ENCODE measurements around the gene SALL4. TPM values are rescaled to one million over a fixed set of nuclear protein-coding genes. Genes with fewer than 3 reads are reported as not detected.

SALL4 gene
- total RNA-seq, 1 donor from 2014 or later = not detected

DNA sequence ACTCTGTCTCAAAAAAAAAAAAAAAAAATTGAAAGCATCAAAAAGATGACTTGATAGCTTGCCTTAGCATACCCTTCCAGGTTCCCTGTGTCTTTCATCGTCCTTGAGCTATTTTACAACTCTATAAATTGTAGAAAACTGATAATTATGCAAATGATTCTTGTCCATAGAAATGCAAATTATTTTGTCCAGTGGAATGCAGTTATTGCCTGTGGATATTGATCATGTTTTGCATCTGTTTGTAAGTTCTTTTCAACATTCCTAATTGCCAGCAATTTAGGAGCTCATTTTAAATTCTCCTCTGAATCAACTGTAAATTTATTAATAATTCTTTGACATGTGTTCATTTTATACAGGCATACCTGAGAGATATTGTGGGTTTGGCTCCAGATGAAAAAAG lies 27.1 kb downstream of the SALL4 start:
- no peak for DNase-seq (ENCODE audit: extremely low spot score in 2 of 2)
- no peak overlapping the region for H3K27ac ChIP-seq
- TF ChIP-seq POLR2A (IDR thresholded peaks at IDR 0.05) (no peak), POLR2AphosphoS5 (IDR thresholded peaks at IDR 0.05; ENCODE audit: insufficient read depth in 1 of 2, low read depth in 1 of 2) (no peak)
- TF ChIP-seq, protein P1, sequence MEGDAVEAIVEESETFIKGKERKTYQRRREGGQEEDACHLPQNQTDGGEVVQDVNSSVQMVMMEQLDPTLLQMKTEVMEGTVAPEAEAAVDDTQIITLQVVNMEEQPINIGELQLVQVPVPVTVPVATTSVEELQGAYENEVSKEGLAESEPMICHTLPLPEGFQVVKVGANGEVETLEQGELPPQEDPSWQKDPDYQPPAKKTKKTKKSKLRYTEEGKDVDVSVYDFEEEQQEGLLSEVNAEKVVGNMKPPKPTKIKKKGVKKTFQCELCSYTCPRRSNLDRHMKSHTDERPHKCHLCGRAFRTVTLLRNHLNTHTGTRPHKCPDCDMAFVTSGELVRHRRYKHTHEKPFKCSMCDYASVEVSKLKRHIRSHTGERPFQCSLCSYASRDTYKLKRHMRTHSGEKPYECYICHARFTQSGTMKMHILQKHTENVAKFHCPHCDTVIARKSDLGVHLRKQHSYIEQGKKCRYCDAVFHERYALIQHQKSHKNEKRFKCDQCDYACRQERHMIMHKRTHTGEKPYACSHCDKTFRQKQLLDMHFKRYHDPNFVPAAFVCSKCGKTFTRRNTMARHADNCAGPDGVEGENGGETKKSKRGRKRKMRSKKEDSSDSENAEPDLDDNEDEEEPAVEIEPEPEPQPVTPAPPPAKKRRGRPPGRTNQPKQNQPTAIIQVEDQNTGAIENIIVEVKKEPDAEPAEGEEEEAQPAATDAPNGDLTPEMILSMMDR (IDR thresholded peaks at IDR 0.05) = no peak
- no peak overlapping the region for H3K4me3 ChIP-seq
- no peaks in the 10 kb centered on the region for H3K27me3 ChIP-seq
- intact Hi-C loops (cut with DNase I) = no loop called here
- no peaks in the 10 kb centered on the region for H3K4me1 ChIP-seq
- H3K36me3 ChIP-seq = no peaks in the 10 kb centered on the region
- no peaks in the 10 kb centered on the region for H3K9me3 ChIP-seq

DNA sequence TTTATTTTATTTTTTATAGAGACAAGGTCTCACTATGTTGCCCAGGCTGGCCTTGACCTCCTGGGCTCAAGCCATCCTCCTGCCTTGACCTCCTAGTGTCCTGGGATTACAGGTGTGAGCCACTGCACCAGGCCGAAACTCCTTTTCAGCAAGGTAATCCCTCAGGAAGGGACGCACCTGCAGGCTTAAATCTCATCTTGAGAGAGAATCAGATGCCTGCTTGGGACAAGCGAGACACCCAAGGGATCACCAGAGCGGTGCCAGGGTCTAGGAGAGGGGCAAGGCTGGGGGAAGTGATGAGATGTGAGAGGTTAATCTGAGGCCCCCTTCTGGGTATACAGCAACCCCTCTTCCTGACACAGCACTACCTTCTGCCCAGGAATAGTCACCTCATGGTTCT lies 30.1 kb downstream of the SALL4 start:
- Histone ChIP-seq H3K9me3 (no peaks in the 10 kb centered on the region), H3K27ac (no peak overlapping the region), H3K4me1 (peaks cover 5% of the 10 kb centered on the region), H3K27me3 (no peaks in the 10 kb centered on the region), H3K36me3 (no peaks in the 10 kb centered on the region), H3K4me3 (no peak overlapping the region)
- TF ChIP-seq, protein P1 (IDR thresholded peaks at IDR 0.05) = no peak
- no peak for TF ChIP-seq POLR2A (IDR thresholded peaks at IDR 0.05)
- no peak for TF ChIP-seq POLR2AphosphoS5 (IDR thresholded peaks at IDR 0.05; ENCODE audit: insufficient read depth in 1 of 2, low read depth in 1 of 2)
- DNase-seq (ENCODE audit: extremely low spot score in 2 of 2) = no peak
- intact Hi-C loops (cut with DNase I) = no loop called here

DNA sequence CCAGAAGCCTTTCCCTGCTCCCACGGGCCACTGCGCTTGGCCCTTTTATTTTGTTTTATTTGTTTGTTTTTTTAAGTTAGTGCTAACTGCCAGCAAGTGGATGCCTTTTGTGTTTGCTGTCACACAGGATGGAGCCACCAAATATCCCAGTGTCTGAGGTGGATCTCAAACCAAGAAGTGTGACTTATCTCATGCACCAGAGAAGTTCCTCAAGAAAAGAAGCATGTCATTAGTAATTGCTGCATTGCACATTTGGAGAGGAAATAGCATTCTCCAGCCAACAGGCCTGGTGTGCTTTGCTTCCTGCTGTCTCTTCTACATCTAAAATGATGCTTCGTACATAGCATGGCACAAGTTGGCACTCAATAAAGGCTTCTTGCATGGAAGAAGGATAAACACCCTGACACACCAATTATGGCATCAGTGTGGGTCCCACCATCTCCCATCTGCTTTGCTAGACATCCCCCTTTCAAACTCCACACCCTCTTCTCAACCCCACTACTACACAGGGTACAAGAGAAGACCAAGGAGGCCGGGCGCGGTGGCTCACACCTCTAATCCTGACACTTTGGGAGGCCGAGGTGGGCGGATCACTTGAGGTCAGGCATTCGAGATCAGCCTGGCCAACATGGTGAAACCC lies 32.2 kb downstream of the SALL4 start:
- TF ChIP-seq POLR2AphosphoS5 (IDR thresholded peaks at IDR 0.05; ENCODE audit: insufficient read depth in 1 of 2, low read depth in 1 of 2) = no peak
- no peak for TF ChIP-seq POLR2A (IDR thresholded peaks at IDR 0.05)
- TF ChIP-seq, protein P1 (IDR thresholded peaks at IDR 0.05) = no peak
- no peak for DNase-seq (ENCODE audit: extremely low spot score in 2 of 2)
- H3K27ac ChIP-seq = no peak overlapping the region
- intact Hi-C loops (cut with DNase I) = loop anchor here (10.0 kb wide), 1 partner anchor 125 kb away; no protein-coding TSS in a partner anchor
- H3K27me3 ChIP-seq = no peaks in the 10 kb centered on the region
- H3K4me1 ChIP-seq = peaks cover 13% of the 10 kb centered on the region
- no peak overlapping the region for H3K4me3 ChIP-seq
- no peaks in the 10 kb centered on the region for H3K36me3 ChIP-seq
- H3K9me3 ChIP-seq = no peaks in the 10 kb centered on the region

DNA sequence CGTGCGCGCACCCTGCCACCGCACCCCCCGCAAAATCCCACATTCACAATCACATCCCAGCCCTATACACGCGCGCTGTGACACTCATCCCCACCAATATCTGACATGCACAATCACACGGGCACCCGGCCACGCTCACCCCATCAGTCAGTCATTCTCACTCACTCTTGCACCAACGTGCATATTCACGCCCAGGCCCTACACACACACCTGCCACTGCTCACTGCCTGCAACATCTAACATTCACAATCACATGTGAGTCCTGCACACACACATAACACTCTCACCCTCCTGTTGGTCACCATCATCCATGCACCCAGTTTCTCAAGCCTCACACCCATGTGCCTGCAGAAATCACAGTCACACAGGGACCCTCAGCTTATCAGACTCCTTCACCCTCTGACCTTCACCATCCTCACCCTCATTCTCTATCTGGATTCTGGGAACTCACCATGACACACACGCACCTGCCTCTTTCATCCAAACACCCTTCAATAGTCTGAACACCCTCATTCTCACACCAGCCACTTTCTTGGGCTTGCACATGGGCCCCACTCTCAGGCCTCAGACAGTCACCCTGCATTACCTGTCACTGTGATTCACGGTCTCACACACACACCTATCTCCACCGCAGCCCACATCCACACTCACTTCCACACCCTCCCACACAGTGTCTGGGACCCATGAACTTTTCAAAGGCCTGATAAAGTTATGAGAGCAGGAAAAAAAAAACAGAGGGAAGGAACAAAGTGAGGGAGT lies 33.4 kb downstream of the SALL4 start:
- TF ChIP-seq, protein P1 (IDR thresholded peaks at IDR 0.05) = no peak
- TF ChIP-seq POLR2AphosphoS5 (IDR thresholded peaks at IDR 0.05; ENCODE audit: insufficient read depth in 1 of 2, low read depth in 1 of 2) (no peak), POLR2A (IDR thresholded peaks at IDR 0.05) (no peak)

More for the DNA sequence above, 33.4 kb downstream of the SALL4 start:
- Histone ChIP-seq H3K9me3 (no peaks in the 10 kb centered on the region), H3K36me3 (no peaks in the 10 kb centered on the region), H3K27me3 (no peaks in the 10 kb centered on the region), H3K4me1 (peaks cover 13% of the 10 kb centered on the region), H3K4me3 (peak overlapping the region; percentile 16 to 28), H3K27ac (no peak overlapping the region)
- intact Hi-C loops (cut with DNase I) = loop anchor here (10.0 kb wide), 1 partner anchor 124 kb away; no protein-coding TSS in a partner anchor
- DNase-seq (ENCODE audit: extremely low spot score in 2 of 2) = no peak

All from vagina (tissue), 2 donors.